HG02885 (cell line): ENCODE data around the gene MBOAT2.
"Not testable (repeated sequence)": the region's sequence is repeated elsewhere in the genome, so short reads cannot be mapped to it uniquely, and the experiment has no call there.

Source experiments
- ATAC-seq: cut with Tn5 transposase; IDR thresholded peaks from one replicate; pipeline ENCODE4 v1.9.1; 2021; ENCODE audit warnings: mild to moderate bottlenecking; ENCODE audit not compliant: unreplicated experiment, poor library complexity

MBOAT2 gene

GRCh38 chr2:8907764-8908288 lies 95.7 kb downstream of the MBOAT2 start:
- ATAC-seq, result no peak

- not testable (repeated sequence) for ATAC-seq
Observed at GRCh38 chr2:8903924-8904323, 99.6 kb downstream of the MBOAT2 start.

GRCh38 chr2:8902757-8903156 lies 100.7 kb downstream of the MBOAT2 start:
- not testable (repeated sequence) for ATAC-seq

GRCh38 chr2:8897206-8897605 lies 106.3 kb downstream of the MBOAT2 start:
- not testable (repeated sequence) for ATAC-seq

- ATAC-seq, result not testable (repeated sequence)
Observed at GRCh38 chr2:8896671-8897070, 106.8 kb downstream of the MBOAT2 start.

- not testable (repeated sequence) for ATAC-seq
Observed at GRCh38 chr2:8895087-8895912, 108.2 kb downstream of the MBOAT2 start.

- ATAC-seq, result no peak
Observed at GRCh38 chr2:8893978-8894820, 109.3 kb downstream of the MBOAT2 start.

GRCh38 chr2:8893474-8893873 lies 110.0 kb downstream of the MBOAT2 start:
- ATAC-seq, result no peak

GRCh38 chr2:8892111-8892510 lies 111.4 kb downstream of the MBOAT2 start:
- no peak for ATAC-seq

GRCh38 chr2:8889978-8890377 lies 113.5 kb downstream of the MBOAT2 start:
- no peak for ATAC-seq

- ATAC-seq, result no peak
Observed at GRCh38 chr2:8888963-8889362, 114.5 kb downstream of the MBOAT2 start.

- ATAC-seq, result no peak
Observed at GRCh38 chr2:8886876-8887275, 116.6 kb downstream of the MBOAT2 start.

- no peak for ATAC-seq
Observed at GRCh38 chr2:8886202-8886518, 117.3 kb downstream of the MBOAT2 start.

GRCh38 chr2:8885449-8886201 lies 117.9 kb downstream of the MBOAT2 start:
- ATAC-seq, result no peak

- no peak for ATAC-seq
Observed at GRCh38 chr2:8884812-8885211, 118.7 kb downstream of the MBOAT2 start.

- no peak for ATAC-seq
Observed at GRCh38 chr2:8882094-8882493, 121.4 kb downstream of the MBOAT2 start.

- no peak for ATAC-seq
Observed at GRCh38 chr2:8877894-8878293, 125.6 kb downstream of the MBOAT2 start.

GRCh38 chr2:8877332-8877731 lies 126.2 kb downstream of the MBOAT2 start:
- no peak for ATAC-seq

GRCh38 chr2:8876628-8877027 lies 126.9 kb downstream of the MBOAT2 start:
- ATAC-seq, result no peak

GRCh38 chr2:8872821-8873432 lies 130.6 kb downstream of the MBOAT2 start:
- ATAC-seq, result no peak
